Chondrocyte (in vitro differentiated cells): Measurements from ENCODE around the gene GFY. TPM values are rescaled to one million over a fixed set of nuclear protein-coding genes. Genes with fewer than 3 reads are reported as not detected.

Experiments
- DNase-seq: peaks from one replicate; pipeline ENCODE4 v3.0.0; 2021; ENCODE audit warnings: mixed read lengths, low spot score
- H3K27ac Mint-ChIP-seq: one replicate; pipeline ENCODE4 v1.8.0; 2021; ENCODE audit warnings: mild to moderate bottlenecking, moderate library complexity, mixed read lengths; ENCODE audit not compliant: unreplicated experiment
- H3K27me3 Mint-ChIP-seq: 2 replicates; pipeline ENCODE4 v1.8.0; 2021; ENCODE audit warnings: low read depth, mixed read lengths
- H3K36me3 Mint-ChIP-seq: 2 replicates; pipeline ENCODE4 v1.8.0; 2021; ENCODE audit warnings: low read depth, mixed read lengths
- H3K4me1 Mint-ChIP-seq: 2 replicates; pipeline ENCODE4 v1.8.0; 2021; ENCODE audit warnings: low read depth, mild to moderate bottlenecking, mixed read lengths
- H3K4me3 Mint-ChIP-seq: one replicate; pipeline ENCODE4 v1.8.0; 2021; ENCODE audit warnings: mild to moderate bottlenecking, moderate library complexity, mixed read lengths; ENCODE audit not compliant: unreplicated experiment
- H3K9me3 Mint-ChIP-seq: 2 replicates; pipeline ENCODE4 v1.8.0; 2021; ENCODE audit warnings: low read depth, mixed read lengths
- CTCF ChIP-seq: fragments of 200-600 bp; sonication (generic); IDR thresholded peaks from 2 replicates; pipeline ENCODE4 v1.5.0; 2021; ENCODE audit warnings: antibody characterized with exemption, mild to moderate bottlenecking, moderate library complexity
- total RNA-seq: library from RNA; stranded (reverse); gene quantifications from 3 replicates; pipeline ENCODE4 v1.2.1, GENCODE V29; 2021

The GFY gene
- total RNA-seq, 1 donor from 2014 or later, result not detected

- H3K36me3 Mint-ChIP-seq, result peaks cover 4% of the 10 kb centered on the region
- DNase-seq, result no peak
- H3K4me3 Mint-ChIP-seq, result no peak overlapping the region
- H3K27me3 Mint-ChIP-seq, result no peaks in the 10 kb centered on the region
- H3K27ac Mint-ChIP-seq, result no peak overlapping the region
- no peaks in the 10 kb centered on the region for H3K9me3 Mint-ChIP-seq
- H3K4me1 Mint-ChIP-seq, result peaks cover 5% of the 10 kb centered on the region
- TF ChIP-seq CTCF, result no peak
Observed at GRCh38 chr19:49463960-49464740, 39.0 kb downstream of the GFY start.

GRCh38 chr19:49465371-49465770 lies 40.2 kb downstream of the GFY start:
- Mint-ChIP-seq H3K27me3 (no peaks in the 10 kb centered on the region), H3K4me1 (peaks cover 7% of the 10 kb centered on the region), H3K4me3 (no peak overlapping the region), H3K27ac (no peak overlapping the region), H3K9me3 (no peaks in the 10 kb centered on the region), H3K36me3 (peaks cover 5% of the 10 kb centered on the region)
- DNase-seq, result no peak
- no peak for TF ChIP-seq CTCF

- Mint-ChIP-seq H3K4me1 (peaks cover 7% of the 10 kb centered on the region), H3K4me3 (no peak overlapping the region), H3K36me3 (peaks cover 5% of the 10 kb centered on the region), H3K27ac (no peak overlapping the region), H3K9me3 (no peaks in the 10 kb centered on the region), H3K27me3 (no peaks in the 10 kb centered on the region)
- DNase-seq, result no peak
- TF ChIP-seq CTCF, result no peak
Observed at GRCh38 chr19:49468199-49468598, 43.0 kb downstream of the GFY start.

GRCh38 chr19:49468746-49469447 lies 43.7 kb downstream of the GFY start:
- peak overlapping the region; percentile 74 for H3K27ac Mint-ChIP-seq
- no peaks in the 10 kb centered on the region for H3K27me3 Mint-ChIP-seq
- DNase-seq, result no peak
- H3K4me1 Mint-ChIP-seq, result peaks cover 9% of the 10 kb centered on the region
- H3K36me3 Mint-ChIP-seq, result peaks cover 5% of the 10 kb centered on the region
- TF ChIP-seq CTCF, result no peak
- no peaks in the 10 kb centered on the region for H3K9me3 Mint-ChIP-seq
- H3K4me3 Mint-ChIP-seq, result no peak overlapping the region

- no peak overlapping the region for H3K4me3 Mint-ChIP-seq
- no peak overlapping the region for H3K27ac Mint-ChIP-seq
- peak; percentile 33 for TF ChIP-seq CTCF
- no peak for DNase-seq
- H3K27me3 Mint-ChIP-seq, result peaks cover 2% of the 10 kb centered on the region
- peaks cover 5% of the 10 kb centered on the region for H3K36me3 Mint-ChIP-seq
- peaks cover 9% of the 10 kb centered on the region for H3K4me1 Mint-ChIP-seq
- no peaks in the 10 kb centered on the region for H3K9me3 Mint-ChIP-seq
Observed at GRCh38 chr19:49469828-49470614, 44.8 kb downstream of the GFY start.
